Limb (tissue), 2 donors: ENCODE data around the gene EQTN.
"Not testable (repeated sequence)": the region's sequence is repeated elsewhere in the genome, so short reads cannot be mapped to it uniquely, and the experiment has no call there.

Source experiments
- DNase-seq, 2 donors: peaks; one replicate each; pipeline ENCODE4 v3.0.0-alpha.2; 2016; ENCODE audit errors: extremely low spot score in 2 of 2

EQTN gene

GRCh38 chr9:27293996-27294395 lies 3.0 kb downstream of the EQTN start:
- DNase-seq: no peak

GRCh38 chr9:27292659-27293405 lies 4.1 kb downstream of the EQTN start:
- peak in 1 of 2 donors; percentile 71 for DNase-seq

- DNase-seq: no peak
Measured at GRCh38 chr9:27291292-27291691, 5.7 kb downstream of the EQTN start.

- no peak for DNase-seq
Measured at GRCh38 chr9:27282269-27282668, 14.7 kb downstream of the EQTN start.

- no peak for DNase-seq
Measured at GRCh38 chr9:27280860-27281259, 16.1 kb downstream of the EQTN start.

- DNase-seq: no peak
Measured at GRCh38 chr9:27280249-27280648, 16.7 kb downstream of the EQTN start.

- no peak for DNase-seq
Measured at GRCh38 chr9:27279611-27280010, 17.3 kb downstream of the EQTN start.

- DNase-seq: no peak
Measured at GRCh38 chr9:27278374-27278773, 18.6 kb downstream of the EQTN start.

GRCh38 chr9:27276193-27277030 lies 20.5 kb downstream of the EQTN start:
- peak in 1 of 2 donors; percentile 79 for DNase-seq

- DNase-seq: no peak
Measured at GRCh38 chr9:27273186-27273585, 23.8 kb downstream of the EQTN start.

- DNase-seq: no peak
Measured at GRCh38 chr9:27272103-27272502, 24.8 kb downstream of the EQTN start.

- no peak for DNase-seq
Measured at GRCh38 chr9:27261517-27262211, 35.3 kb downstream of the EQTN start.

- DNase-seq: no peak
Measured at GRCh38 chr9:27260789-27261516, 36.0 kb downstream of the EQTN start.

- DNase-seq: no peak
Measured at GRCh38 chr9:27258662-27259061, 38.3 kb downstream of the EQTN start.

- DNase-seq: no peak
Measured at GRCh38 chr9:27248702-27249101, 48.2 kb downstream of the EQTN start.

GRCh38 chr9:27247756-27248155 lies 49.2 kb downstream of the EQTN start:
- DNase-seq: no peak

GRCh38 chr9:27239648-27240047 lies 57.3 kb downstream of the EQTN start:
- not testable (repeated sequence) for DNase-seq
